HEK293T (cell line): Measurements from ENCODE around the gene DYNLRB1.

Experiments
- CTCF ChIA-PET: fragments of 350-600 bp; formaldehyde crosslinking; extraction: SDS; loops from one replicate; lab custom pipeline; 2021; ENCODE audit warnings: antibody characterized with exemption, inconsistent platforms; lab: Yijun Ruan, JAX
- POLR2A ChIA-PET: fragments of 350-600 bp; formaldehyde crosslinking; extraction: SDS; loops from one replicate; lab custom pipeline; 2020; ENCODE audit warnings: antibody characterized with exemption, inconsistent platforms; lab: Yijun Ruan, JAX
- DNase-seq: peaks from one replicate; pipeline ENCODE4 v3.0.0; 2012; ENCODE audit warnings: mixed read lengths; ENCODE audit errors: extremely low spot score
- ARNT ChIP-seq: fragments of 450-650 bp; IDR thresholded peaks from 2 replicates; pipeline ENCODE4 v1.6.1; 2017; ENCODE audit warnings: mild to moderate bottlenecking
- BHLHE40 ChIP-seq: fragments of 450-650 bp; IDR thresholded peaks from 2 replicates; pipeline ENCODE4 v1.6.1; 2016; ENCODE audit warnings: mild to moderate bottlenecking, moderate library complexity, borderline replicate concordance
- CTBP1 ChIP-seq: fragments of 450-650 bp; IDR thresholded peaks from 2 replicates; pipeline ENCODE4 v1.6.1; 2016; ENCODE audit warnings: borderline replicate concordance
- ELF4 ChIP-seq: fragments of 450-650 bp; IDR thresholded peaks from 2 replicates; pipeline ENCODE4 v1.6.1; 2017; ENCODE audit warnings: antibody characterized with exemption
- FOXA1 ChIP-seq: fragments of 450-650 bp; IDR thresholded peaks from 2 replicates; pipeline ENCODE4 v1.6.1; 2016; ENCODE audit warnings: mild to moderate bottlenecking
- FOXK2 ChIP-seq: fragments of 450-650 bp; IDR thresholded peaks from 2 replicates; pipeline ENCODE4 v1.6.1; 2016; ENCODE audit warnings: mild to moderate bottlenecking
- FOXM1 ChIP-seq: fragments of 450-650 bp; IDR thresholded peaks from 2 replicates; pipeline ENCODE4 v1.6.1; 2017; ENCODE audit warnings: mild to moderate bottlenecking, borderline replicate concordance
- HDGF ChIP-seq: fragments of 450-650 bp; IDR thresholded peaks from 2 replicates; pipeline ENCODE4 v1.6.1; 2017; ENCODE audit warnings: antibody characterized with exemption, borderline replicate concordance
- L3MBTL2 ChIP-seq: fragments of 450-650 bp; conservative IDR thresholded peaks from 2 replicates; pipeline ENCODE4 v1.6.1; 2016; ENCODE audit warnings: mild to moderate bottlenecking
- LEF1 ChIP-seq: fragments of 450-650 bp; IDR thresholded peaks from 2 replicates; pipeline ENCODE4 v1.6.1; 2017; ENCODE audit warnings: mild to moderate bottlenecking, borderline replicate concordance
- NFRKB ChIP-seq: fragments of 450-650 bp; IDR thresholded peaks from 2 replicates; pipeline ENCODE4 v1.6.1; 2016; ENCODE audit warnings: mild to moderate bottlenecking, moderate library complexity
- PKNOX1 ChIP-seq: fragments of 450-650 bp; IDR thresholded peaks from 2 replicates; pipeline ENCODE4 v1.6.1; 2016
- SP1 ChIP-seq: fragments of 450-650 bp; IDR thresholded peaks from 2 replicates; pipeline ENCODE4 v1.6.1; 2017
- SUZ12 ChIP-seq: fragments of 450-650 bp; IDR thresholded peaks from 2 replicates; pipeline ENCODE4 v1.6.1; 2016; ENCODE audit warnings: mild to moderate bottlenecking
- TARDBP ChIP-seq: fragments of 450-650 bp; IDR thresholded peaks from 2 replicates; pipeline ENCODE4 v1.6.1; 2016
- ZNF384 ChIP-seq: fragments of 450-650 bp; IDR thresholded peaks from 2 replicates; pipeline ENCODE4 v1.6.1; 2016

DYNLRB1 gene

GRCh38 chr20:34573541-34574300 lies 57.5 kb downstream of the DYNLRB1 start:
- ChIA-PET CTCF (interaction anchor here (1.2 kb wide), 1 partner anchor 134 kb away, joined by 4 read pairs; no protein-coding TSS in a partner anchor), POLR2A (interaction anchor here (0.5 kb wide), 1 partner anchor 770 kb away, joined by 3 read pairs; no protein-coding TSS in a partner anchor)
- TF ChIP-seq ZNF384 (no peak), PKNOX1 (no peak), FOXK2 (no peak), TARDBP (no peak), ELF4 (no peak), L3MBTL2 (no peak), FOXA1 (no peak), NFRKB (no peak), ARNT (no peak), CTBP1 (no peak), LEF1 (no peak), SUZ12 (no peak), FOXM1 (no peak), SP1 (no peak), HDGF (no peak), BHLHE40 (no peak)
- no peak for DNase-seq

- POLR2A ChIA-PET: no interaction called here
- CTCF ChIA-PET: no interaction called here
- TF ChIP-seq SP1 (no peak), BHLHE40 (no peak), CTBP1 (no peak), FOXM1 (no peak), FOXK2 (no peak), ARNT (no peak), NFRKB (no peak)
- no peak for DNase-seq
These were observed 58.2 kb downstream of the DYNLRB1 start for GRCh38 chr20:34574426-34574825.

- ChIA-PET POLR2A (no interaction called here), CTCF (no interaction called here)
- no peak for DNase-seq
- TF ChIP-seq ARNT (no peak), BHLHE40 (no peak), CTBP1 (no peak), NFRKB (no peak), SP1 (no peak), LEF1 (no peak), ELF4 (no peak), ZNF384 (no peak), HDGF (no peak), L3MBTL2 (no peak), SUZ12 (no peak), FOXK2 (no peak), TARDBP (no peak), FOXA1 (no peak), FOXM1 (no peak)
These were observed 58.6 kb downstream of the DYNLRB1 start for GRCh38 chr20:34574861-34575260.

GRCh38 chr20:34575271-34575670 lies 59.0 kb downstream of the DYNLRB1 start:
- TF ChIP-seq ZNF384: no peak
- no peak for TF ChIP-seq TARDBP
- TF ChIP-seq LEF1: no peak
- no peak for TF ChIP-seq BHLHE40
- TF ChIP-seq CTBP1: no peak
- no peak for TF ChIP-seq ARNT
- no peak for TF ChIP-seq NFRKB
- TF ChIP-seq SP1: no peak
- CTCF ChIA-PET: no interaction called here
- no peak for DNase-seq
- POLR2A ChIA-PET: no interaction called here

GRCh38 chr20:34575756-34576155 lies 59.5 kb downstream of the DYNLRB1 start:
- ChIA-PET CTCF (interaction anchor here (0.7 kb wide), 1 partner anchor 107 kb away, joined by 3 read pairs; no protein-coding TSS in a partner anchor), POLR2A (no interaction called here)
- DNase-seq: no peak
- TF ChIP-seq SUZ12: no peak

GRCh38 chr20:34577061-34577460 lies 60.8 kb downstream of the DYNLRB1 start:
- POLR2A ChIA-PET: no interaction called here
- no peak for DNase-seq
- TF ChIP-seq ARNT (no peak), SP1 (no peak), L3MBTL2 (no peak), PKNOX1 (no peak), CTBP1 (no peak), SUZ12 (no peak), LEF1 (no peak), FOXK2 (no peak), ELF4 (no peak), TARDBP (no peak), FOXA1 (no peak), ZNF384 (no peak), NFRKB (no peak), BHLHE40 (no peak), FOXM1 (no peak), HDGF (no peak)
- CTCF ChIA-PET: no interaction called here
